NCI-H345 treated with DMSO at 0.1 percent for 48 hours (cell line): ENCODE data around the gene MRPS23.

Source experiments
- DNase-seq: peaks from one replicate; lab custom pipeline; 2025; ENCODE audit not compliant: unreplicated experiment; lab: John Stamatoyannopoulos, UW

Gene MRPS23

GRCh38 chr17:57849874-57850754 lies at the start of gene MRPS23:
MRPS23 (minus strand) TSS chr17:57850044; CDS start chr17:57850010, 34 bp downstream.
- DNase-seq: peak; percentile 95

- DNase-seq: no peak
Observed at GRCh38 chr17:57899391-57899790, 49.5 kb upstream of the MRPS23 start.

GRCh38 chr17:57898487-57899311 lies 48.9 kb upstream of the MRPS23 start:
- DNase-seq: no peak

- no peak for DNase-seq
Observed at GRCh38 chr17:57895382-57896060, 45.7 kb upstream of the MRPS23 start.

GRCh38 chr17:57894848-57895247 lies 45.0 kb upstream of the MRPS23 start:
- no peak for DNase-seq

- DNase-seq: no peak
Observed at GRCh38 chr17:57892820-57893595, 43.2 kb upstream of the MRPS23 start.

GRCh38 chr17:57892146-57892819 lies 42.4 kb upstream of the MRPS23 start:
- peak; percentile 53 for DNase-seq

GRCh38 chr17:57890857-57891232 lies 41.0 kb upstream of the MRPS23 start:
- no peak for DNase-seq

GRCh38 chr17:57889892-57890856 lies 40.3 kb upstream of the MRPS23 start:
- DNase-seq: no peak

- no peak for DNase-seq
Observed at GRCh38 chr17:57889252-57889651, 39.4 kb upstream of the MRPS23 start.

- no peak for DNase-seq
Observed at GRCh38 chr17:57888311-57889216, 38.7 kb upstream of the MRPS23 start.

- no peak for DNase-seq
Observed at GRCh38 chr17:57887161-57887560, 37.3 kb upstream of the MRPS23 start.

- DNase-seq: no peak
Observed at GRCh38 chr17:57886020-57886419, 36.2 kb upstream of the MRPS23 start.

- no peak for DNase-seq
Observed at GRCh38 chr17:57885148-57885915, 35.5 kb upstream of the MRPS23 start.

- no peak for DNase-seq
Observed at GRCh38 chr17:57881783-57882351, 32.0 kb upstream of the MRPS23 start.

GRCh38 chr17:57881143-57881542 lies 31.3 kb upstream of the MRPS23 start:
- DNase-seq: no peak

GRCh38 chr17:57880086-57880456 lies 30.2 kb upstream of the MRPS23 start:
- no peak for DNase-seq
